ENCODE data around the gene SUMO2. TPM values are rescaled to one million over a fixed set of nuclear protein-coding genes. Genes with fewer than 3 reads are reported as not detected.

The SUMO2 gene
- total and polyA plus RNA-seq, 2 experiments from 2014 or later, result 139 to 890 TPM

DNA sequence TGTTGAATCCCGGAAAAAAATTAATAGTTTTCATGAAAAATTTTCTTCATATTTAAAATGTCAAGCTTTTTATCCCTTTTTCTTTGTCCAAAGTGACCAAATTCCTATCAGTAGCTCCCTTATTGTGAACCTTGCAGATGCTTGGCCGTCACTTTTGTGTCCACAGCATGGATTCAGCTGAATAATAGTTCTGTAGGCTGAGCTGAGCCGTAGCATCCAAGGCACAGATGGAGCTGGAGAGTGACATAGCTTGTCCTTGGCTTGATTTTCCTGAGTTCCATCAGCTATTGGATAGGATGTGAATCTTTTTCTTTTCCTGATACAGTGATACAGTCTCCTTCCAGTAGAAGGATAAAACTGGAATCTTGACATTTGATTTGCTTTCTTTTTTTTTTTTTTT lies 26.3 kb upstream of the SUMO2 start:
- Mint-ChIP-seq H3K9me3 (no peaks in the 10 kb centered on the region; the same call in 2 of the 3 replicates), H3K27me3 (ENCODE audit: insufficient read depth, low read depth, poor library complexity) (peaks cover 6% of the 10 kb centered on the region), H3K27ac (no peak overlapping the region), H3K36me3 (ENCODE audit: low read depth) (peaks cover 53% of the 10 kb centered on the region), H3K4me1 (peaks cover 5% of the 10 kb centered on the region; the same call in 2 of the 3 replicates), H3K4me3 (no peak overlapping the region)
- Histone ChIP-seq H3K36me3 (ENCODE audit: insufficient read depth) (peaks cover 46% of the 10 kb centered on the region), H3K4me1 (ENCODE audit: insufficient read depth) (peaks cover 13% of the 10 kb centered on the region), H3K27me3 (ENCODE audit: insufficient read depth) (no peaks in the 10 kb centered on the region), H3K79me2 (replicated peaks; ENCODE audit: insufficient read depth) (peaks cover 48% of the 10 kb centered on the region), H3K9me2 (ENCODE audit: insufficient read depth) (no peaks in the 10 kb centered on the region), H2AFZ (no peak overlapping the region), H3K27ac (ENCODE audit: low read depth) (0 out of 2 replicates have a peak overlapping the region, but pooled peaks have one; percentile 26), H3K4me3 (no peak overlapping the region), H4K20me1 (replicated peaks; ENCODE audit: insufficient read depth) (peaks cover 24% of the 10 kb centered on the region), H3K4me2 (no peak overlapping the region), H3F3A (replicated peaks; ENCODE audit: low read depth) (peaks cover 25% of the 10 kb centered on the region)
- DNase-seq (ENCODE audit: low spot score) (no peak), ATAC-seq (no peak)
- TF ChIP-seq, protein P1, sequence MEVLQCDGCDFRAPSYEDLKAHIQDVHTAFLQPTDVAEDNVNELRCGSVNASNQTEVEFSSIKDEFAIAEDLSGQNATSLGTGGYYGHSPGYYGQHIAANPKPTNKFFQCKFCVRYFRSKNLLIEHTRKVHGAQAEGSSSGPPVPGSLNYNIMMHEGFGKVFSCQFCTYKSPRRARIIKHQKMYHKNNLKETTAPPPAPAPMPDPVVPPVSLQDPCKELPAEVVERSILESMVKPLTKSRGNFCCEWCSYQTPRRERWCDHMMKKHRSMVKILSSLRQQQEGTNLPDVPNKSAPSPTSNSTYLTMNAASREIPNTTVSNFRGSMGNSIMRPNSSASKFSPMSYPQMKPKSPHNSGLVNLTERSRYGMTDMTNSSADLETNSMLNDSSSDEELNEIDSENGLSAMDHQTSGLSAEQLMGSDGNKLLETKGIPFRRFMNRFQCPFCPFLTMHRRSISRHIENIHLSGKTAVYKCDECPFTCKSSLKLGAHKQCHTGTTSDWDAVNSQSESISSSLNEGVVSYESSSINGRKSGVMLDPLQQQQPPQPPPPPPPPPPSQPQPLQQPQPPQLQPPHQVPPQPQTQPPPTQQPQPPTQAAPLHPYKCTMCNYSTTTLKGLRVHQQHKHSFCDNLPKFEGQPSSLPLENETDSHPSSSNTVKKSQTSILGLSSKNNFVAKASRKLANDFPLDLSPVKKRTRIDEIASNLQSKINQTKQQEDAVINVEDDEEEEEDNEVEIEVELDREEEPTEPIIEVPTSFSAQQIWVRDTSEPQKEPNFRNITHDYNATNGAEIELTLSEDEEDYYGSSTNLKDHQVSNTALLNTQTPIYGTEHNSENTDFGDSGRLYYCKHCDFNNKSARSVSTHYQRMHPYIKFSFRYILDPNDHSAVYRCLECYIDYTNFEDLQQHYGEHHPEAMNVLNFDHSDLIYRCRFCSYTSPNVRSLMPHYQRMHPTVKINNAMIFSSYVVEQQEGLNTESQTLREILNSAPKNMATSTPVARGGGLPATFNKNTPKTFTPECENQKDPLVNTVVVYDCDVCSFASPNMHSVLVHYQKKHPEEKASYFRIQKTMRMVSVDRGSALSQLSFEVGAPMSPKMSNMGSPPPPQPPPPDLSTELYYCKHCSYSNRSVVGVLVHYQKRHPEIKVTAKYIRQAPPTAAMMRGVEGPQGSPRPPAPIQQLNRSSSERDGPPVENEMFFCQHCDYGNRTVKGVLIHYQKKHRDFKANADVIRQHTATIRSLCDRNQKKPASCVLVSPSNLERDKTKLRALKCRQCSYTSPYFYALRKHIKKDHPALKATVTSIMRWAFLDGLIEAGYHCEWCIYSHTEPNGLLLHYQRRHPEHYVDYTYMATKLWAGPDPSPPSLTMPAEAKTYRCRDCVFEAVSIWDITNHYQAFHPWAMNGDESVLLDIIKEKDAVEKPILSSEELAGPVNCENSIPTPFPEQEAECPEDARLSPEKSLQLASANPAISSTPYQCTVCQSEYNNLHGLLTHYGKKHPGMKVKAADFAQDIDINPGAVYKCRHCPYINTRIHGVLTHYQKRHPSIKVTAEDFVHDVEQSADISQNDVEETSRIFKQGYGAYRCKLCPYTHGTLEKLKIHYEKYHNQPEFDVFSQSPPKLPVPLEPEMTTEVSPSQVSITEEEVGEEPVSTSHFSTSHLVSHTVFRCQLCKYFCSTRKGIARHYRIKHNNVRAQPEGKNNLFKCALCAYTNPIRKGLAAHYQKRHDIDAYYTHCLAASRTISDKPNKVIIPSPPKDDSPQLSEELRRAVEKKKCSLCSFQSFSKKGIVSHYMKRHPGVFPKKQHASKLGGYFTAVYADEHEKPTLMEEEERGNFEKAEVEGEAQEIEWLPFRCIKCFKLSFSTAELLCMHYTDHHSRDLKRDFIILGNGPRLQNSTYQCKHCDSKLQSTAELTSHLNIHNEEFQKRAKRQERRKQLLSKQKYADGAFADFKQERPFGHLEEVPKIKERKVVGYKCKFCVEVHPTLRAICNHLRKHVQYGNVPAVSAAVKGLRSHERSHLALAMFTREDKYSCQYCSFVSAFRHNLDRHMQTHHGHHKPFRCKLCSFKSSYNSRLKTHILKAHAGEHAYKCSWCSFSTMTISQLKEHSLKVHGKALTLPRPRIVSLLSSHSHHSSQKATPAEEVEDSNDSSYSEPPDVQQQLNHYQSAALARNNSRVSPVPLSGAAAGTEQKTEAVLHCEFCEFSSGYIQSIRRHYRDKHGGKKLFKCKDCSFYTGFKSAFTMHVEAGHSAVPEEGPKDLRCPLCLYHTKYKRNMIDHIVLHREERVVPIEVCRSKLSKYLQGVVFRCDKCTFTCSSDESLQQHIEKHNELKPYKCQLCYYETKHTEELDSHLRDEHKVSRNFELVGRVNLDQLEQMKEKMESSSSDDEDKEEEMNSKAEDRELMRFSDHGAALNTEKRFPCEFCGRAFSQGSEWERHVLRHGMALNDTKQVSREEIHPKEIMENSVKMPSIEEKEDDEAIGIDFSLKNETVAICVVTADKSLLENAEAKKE (CRISPR knock-in tag; IDR thresholded peaks at IDR 0.05), result no peak
- TF ChIP-seq, protein P2, sequence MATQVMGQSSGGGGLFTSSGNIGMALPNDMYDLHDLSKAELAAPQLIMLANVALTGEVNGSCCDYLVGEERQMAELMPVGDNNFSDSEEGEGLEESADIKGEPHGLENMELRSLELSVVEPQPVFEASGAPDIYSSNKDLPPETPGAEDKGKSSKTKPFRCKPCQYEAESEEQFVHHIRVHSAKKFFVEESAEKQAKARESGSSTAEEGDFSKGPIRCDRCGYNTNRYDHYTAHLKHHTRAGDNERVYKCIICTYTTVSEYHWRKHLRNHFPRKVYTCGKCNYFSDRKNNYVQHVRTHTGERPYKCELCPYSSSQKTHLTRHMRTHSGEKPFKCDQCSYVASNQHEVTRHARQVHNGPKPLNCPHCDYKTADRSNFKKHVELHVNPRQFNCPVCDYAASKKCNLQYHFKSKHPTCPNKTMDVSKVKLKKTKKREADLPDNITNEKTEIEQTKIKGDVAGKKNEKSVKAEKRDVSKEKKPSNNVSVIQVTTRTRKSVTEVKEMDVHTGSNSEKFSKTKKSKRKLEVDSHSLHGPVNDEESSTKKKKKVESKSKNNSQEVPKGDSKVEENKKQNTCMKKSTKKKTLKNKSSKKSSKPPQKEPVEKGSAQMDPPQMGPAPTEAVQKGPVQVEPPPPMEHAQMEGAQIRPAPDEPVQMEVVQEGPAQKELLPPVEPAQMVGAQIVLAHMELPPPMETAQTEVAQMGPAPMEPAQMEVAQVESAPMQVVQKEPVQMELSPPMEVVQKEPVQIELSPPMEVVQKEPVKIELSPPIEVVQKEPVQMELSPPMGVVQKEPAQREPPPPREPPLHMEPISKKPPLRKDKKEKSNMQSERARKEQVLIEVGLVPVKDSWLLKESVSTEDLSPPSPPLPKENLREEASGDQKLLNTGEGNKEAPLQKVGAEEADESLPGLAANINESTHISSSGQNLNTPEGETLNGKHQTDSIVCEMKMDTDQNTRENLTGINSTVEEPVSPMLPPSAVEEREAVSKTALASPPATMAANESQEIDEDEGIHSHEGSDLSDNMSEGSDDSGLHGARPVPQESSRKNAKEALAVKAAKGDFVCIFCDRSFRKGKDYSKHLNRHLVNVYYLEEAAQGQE (IDR thresholded peaks at IDR 0.05; ENCODE audit: unreplicated experiment), result no peak
- TF ChIP-seq CREB1 (CRISPR knock-in tag; IDR thresholded peaks at IDR 0.05; ENCODE audit: low read depth) (no peak), JUNB (IDR thresholded peaks at IDR 0.05; ENCODE audit: unreplicated experiment) (no peak), NANOG (IDR thresholded peaks at IDR 0.05; ENCODE audit: borderline replicate concordance) (no peak), POLR2AphosphoS5 (IDR thresholded peaks at IDR 0.05; ENCODE audit: low read depth) (no peak), EZH2 (IDR thresholded peaks at IDR 0.05; ENCODE audit: low read depth, unreplicated experiment) (no peak), ZNF331 (CRISPR knock-in tag; IDR thresholded peaks at IDR 0.05; ENCODE audit: low read depth) (no peak), EZH2phosphoT487 (IDR thresholded peaks at IDR 0.05; ENCODE audit: unreplicated experiment) (no peak), ZNF114 (CRISPR knock-in tag; IDR thresholded peaks at IDR 0.05) (no peak), STAT1 (IDR thresholded peaks at IDR 0.05; ENCODE audit: unreplicated experiment) (no peak)
- TF ChIP-seq, protein P3, sequence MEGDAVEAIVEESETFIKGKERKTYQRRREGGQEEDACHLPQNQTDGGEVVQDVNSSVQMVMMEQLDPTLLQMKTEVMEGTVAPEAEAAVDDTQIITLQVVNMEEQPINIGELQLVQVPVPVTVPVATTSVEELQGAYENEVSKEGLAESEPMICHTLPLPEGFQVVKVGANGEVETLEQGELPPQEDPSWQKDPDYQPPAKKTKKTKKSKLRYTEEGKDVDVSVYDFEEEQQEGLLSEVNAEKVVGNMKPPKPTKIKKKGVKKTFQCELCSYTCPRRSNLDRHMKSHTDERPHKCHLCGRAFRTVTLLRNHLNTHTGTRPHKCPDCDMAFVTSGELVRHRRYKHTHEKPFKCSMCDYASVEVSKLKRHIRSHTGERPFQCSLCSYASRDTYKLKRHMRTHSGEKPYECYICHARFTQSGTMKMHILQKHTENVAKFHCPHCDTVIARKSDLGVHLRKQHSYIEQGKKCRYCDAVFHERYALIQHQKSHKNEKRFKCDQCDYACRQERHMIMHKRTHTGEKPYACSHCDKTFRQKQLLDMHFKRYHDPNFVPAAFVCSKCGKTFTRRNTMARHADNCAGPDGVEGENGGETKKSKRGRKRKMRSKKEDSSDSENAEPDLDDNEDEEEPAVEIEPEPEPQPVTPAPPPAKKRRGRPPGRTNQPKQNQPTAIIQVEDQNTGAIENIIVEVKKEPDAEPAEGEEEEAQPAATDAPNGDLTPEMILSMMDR (conservative IDR thresholded peaks at IDR 0.05; ENCODE audit: low read depth in 2 of 2), result no peak
- TF ChIP-seq, protein P4, sequence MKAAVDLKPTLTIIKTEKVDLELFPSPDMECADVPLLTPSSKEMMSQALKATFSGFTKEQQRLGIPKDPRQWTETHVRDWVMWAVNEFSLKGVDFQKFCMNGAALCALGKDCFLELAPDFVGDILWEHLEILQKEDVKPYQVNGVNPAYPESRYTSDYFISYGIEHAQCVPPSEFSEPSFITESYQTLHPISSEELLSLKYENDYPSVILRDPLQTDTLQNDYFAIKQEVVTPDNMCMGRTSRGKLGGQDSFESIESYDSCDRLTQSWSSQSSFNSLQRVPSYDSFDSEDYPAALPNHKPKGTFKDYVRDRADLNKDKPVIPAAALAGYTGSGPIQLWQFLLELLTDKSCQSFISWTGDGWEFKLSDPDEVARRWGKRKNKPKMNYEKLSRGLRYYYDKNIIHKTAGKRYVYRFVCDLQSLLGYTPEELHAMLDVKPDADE (IDR thresholded peaks at IDR 0.05), result no peak

All from GM23338 (cell line).